ENCODE data around the gene C1QTNF4.

DNA sequence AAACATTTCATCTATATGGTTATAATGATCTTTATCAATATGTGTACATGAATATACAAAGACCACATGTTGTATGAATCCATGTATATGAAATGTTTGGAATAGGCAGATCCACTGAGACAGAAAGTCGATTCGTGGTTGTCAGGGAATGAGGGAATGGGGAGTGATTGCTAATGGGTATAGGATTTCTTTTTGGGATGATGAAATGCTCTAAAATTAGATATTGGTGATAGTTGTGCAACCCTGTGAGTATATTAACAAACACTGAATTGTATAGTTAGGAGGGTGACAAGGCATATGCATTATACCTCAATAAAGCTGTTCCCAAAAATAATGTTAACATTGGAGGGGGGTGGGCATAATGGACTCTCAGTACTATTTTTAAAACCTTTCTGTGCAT is 33.8 kb downstream of the C1QTNF4 start:
- TF ChIP-seq, protein P1, sequence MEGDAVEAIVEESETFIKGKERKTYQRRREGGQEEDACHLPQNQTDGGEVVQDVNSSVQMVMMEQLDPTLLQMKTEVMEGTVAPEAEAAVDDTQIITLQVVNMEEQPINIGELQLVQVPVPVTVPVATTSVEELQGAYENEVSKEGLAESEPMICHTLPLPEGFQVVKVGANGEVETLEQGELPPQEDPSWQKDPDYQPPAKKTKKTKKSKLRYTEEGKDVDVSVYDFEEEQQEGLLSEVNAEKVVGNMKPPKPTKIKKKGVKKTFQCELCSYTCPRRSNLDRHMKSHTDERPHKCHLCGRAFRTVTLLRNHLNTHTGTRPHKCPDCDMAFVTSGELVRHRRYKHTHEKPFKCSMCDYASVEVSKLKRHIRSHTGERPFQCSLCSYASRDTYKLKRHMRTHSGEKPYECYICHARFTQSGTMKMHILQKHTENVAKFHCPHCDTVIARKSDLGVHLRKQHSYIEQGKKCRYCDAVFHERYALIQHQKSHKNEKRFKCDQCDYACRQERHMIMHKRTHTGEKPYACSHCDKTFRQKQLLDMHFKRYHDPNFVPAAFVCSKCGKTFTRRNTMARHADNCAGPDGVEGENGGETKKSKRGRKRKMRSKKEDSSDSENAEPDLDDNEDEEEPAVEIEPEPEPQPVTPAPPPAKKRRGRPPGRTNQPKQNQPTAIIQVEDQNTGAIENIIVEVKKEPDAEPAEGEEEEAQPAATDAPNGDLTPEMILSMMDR (conservative IDR thresholded peaks at IDR 0.05; ENCODE audit: low read length) = no peak
- TF ChIP-seq EZH2phosphoT487 (IDR thresholded peaks at IDR 0.05; ENCODE audit: borderline replicate concordance, low read depth, low read length) = no peak

Data from OCI-LY7 (cell line).